ENCODE data around the gene MYO1A.

MYO1A gene

DNA sequence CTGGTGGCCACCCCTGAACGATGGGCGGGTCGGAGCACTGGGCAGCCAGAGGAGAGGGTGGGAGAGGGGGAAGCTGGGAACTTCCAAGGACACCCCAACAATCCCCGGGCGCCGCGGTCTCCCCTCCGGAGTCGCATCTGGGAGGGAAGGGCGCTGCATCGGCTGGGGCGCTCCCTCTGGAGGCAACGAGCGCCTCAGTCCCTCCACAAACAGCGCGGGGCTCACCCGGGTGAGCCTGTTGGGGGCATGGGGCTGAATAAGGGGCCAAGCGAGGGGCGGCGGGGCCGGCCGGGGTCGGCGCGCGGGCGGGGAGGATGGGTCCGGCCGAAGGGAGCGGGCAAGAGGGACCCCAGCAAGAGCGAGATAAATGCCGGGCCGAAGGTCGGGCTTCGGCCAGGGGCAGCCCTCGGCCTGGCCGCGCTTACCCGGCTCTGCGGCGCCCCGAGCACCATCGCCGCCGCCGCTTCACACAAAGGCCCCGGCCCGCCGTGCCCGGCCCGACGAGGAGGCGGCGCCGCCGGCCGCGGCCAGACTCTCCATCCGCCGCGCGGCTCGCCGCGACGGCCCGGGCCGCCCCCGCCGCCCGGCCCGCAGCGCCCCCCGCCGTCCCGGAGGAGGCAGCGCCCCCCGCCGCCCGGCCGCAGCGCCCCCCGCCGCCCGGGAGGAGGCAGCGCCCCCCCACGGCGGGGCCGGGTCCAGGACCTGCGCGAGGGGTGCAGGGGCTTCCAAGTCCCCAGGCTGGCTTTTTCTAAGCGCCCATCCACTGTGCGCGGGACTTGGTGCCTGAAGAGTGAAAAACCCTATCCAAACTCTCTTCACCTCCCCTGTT lies 43.7 kb downstream of the MYO1A start, which contains the start of gene ZBTB39:
ZBTB39 (minus strand) TSS at position 567 of the 829 bp plus-strand sequence. CDS start 1,629 bp downstream, outside the sequence.
- Histone ChIP-seq H3K9me3 (ENCODE audit: insufficient read depth, low read length, severe bottlenecking) (no peaks in the 10 kb centered on the region), H3K27ac (ENCODE audit: low read length) (peak within 1 kb of the TSS; percentile 27)
- DNase-seq = peak; percentile 73

DNA sequence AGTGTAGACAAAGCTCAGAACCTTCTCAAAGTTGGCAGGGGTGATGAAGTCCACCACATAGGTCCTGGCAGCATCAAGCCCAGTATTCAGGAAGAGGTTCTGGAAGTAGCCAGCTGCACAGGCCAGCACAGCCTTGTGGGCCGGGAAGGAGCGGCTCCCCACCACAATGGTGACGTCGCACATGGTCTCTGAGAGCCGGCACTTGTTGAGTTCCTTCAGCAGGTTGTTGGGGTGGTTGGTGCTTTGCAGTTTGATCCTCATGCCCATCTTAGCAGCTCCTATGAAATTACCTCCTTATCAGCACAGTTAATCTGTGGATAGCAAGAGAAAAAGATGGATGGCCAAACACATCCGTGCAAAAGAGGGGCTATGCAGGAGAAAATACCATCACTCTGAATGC lies 45.3 kb downstream of the MYO1A start:
- peaks cover 23% of the 10 kb centered on the region for H3K4me1 ChIP-seq (ENCODE audit: insufficient read depth, low read length)
- H3K79me2 ChIP-seq (ENCODE audit: insufficient read depth, low read length) = peaks cover 64% of the 10 kb centered on the region
- H4K20me1 ChIP-seq (ENCODE audit: insufficient read depth, low read length) = peaks cover 49% of the 10 kb centered on the region
- peak overlapping the region in 1 of 2 experiments; percentile 66; a peak in 1 of 4 replicates for H3K4me3 ChIP-seq (ENCODE audit: low read depth in 1 of 2, low read length in 2 of 2)
- peaks cover 50% of the 10 kb centered on the region for H3K36me3 ChIP-seq (ENCODE audit: insufficient read depth, low read length)
- no peak overlapping the region for H3K27ac ChIP-seq (ENCODE audit: low read length)
- DNase-seq (no peak), ATAC-seq (ENCODE audit: insufficient read depth, low read depth) (no peak)
- peak overlapping the region; percentile 68; the same call in 1 of the 2 replicates for H3K9ac ChIP-seq (ENCODE audit: low read depth, low read length)
- H2AFZ ChIP-seq (ENCODE audit: low read depth, low read length) = no peak overlapping the region
- H3K27me3 ChIP-seq (ENCODE audit: insufficient read depth, low read length, poor library complexity) = no peaks in the 10 kb centered on the region
- H3K9me3 ChIP-seq (ENCODE audit: insufficient read depth, low read length, severe bottlenecking) = no peaks in the 10 kb centered on the region
- H3K4me2 ChIP-seq (ENCODE audit: insufficient read depth, low read length) = peak overlapping the region; percentile 83
- TF ChIP-seq, protein P1, sequence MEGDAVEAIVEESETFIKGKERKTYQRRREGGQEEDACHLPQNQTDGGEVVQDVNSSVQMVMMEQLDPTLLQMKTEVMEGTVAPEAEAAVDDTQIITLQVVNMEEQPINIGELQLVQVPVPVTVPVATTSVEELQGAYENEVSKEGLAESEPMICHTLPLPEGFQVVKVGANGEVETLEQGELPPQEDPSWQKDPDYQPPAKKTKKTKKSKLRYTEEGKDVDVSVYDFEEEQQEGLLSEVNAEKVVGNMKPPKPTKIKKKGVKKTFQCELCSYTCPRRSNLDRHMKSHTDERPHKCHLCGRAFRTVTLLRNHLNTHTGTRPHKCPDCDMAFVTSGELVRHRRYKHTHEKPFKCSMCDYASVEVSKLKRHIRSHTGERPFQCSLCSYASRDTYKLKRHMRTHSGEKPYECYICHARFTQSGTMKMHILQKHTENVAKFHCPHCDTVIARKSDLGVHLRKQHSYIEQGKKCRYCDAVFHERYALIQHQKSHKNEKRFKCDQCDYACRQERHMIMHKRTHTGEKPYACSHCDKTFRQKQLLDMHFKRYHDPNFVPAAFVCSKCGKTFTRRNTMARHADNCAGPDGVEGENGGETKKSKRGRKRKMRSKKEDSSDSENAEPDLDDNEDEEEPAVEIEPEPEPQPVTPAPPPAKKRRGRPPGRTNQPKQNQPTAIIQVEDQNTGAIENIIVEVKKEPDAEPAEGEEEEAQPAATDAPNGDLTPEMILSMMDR (IDR thresholded peaks at IDR 0.05; ENCODE audit: borderline replicate concordance, extremely low read depth, low read length, poor library complexity, severe bottlenecking) = no peak
- no peak for TF ChIP-seq EZH2 (IDR thresholded peaks at IDR 0.05; ENCODE audit: borderline replicate concordance, low read depth, low read length, severe bottlenecking)

More for the DNA sequence above, 43.7 kb downstream of the MYO1A start, which contains the start of gene ZBTB39:
- Histone ChIP-seq H3K27me3 (ENCODE audit: insufficient read depth, low read length, poor library complexity) (no peaks in the 10 kb centered on the region), H3K4me1 (ENCODE audit: insufficient read depth, low read length) (peaks cover 23% of the 10 kb centered on the region), H3K9ac (ENCODE audit: low read depth, low read length) (peak within 1 kb of the TSS; percentile 68), H3K36me3 (ENCODE audit: insufficient read depth, low read length) (peaks cover 37% of the 10 kb centered on the region), H3K79me2 (ENCODE audit: insufficient read depth, low read length) (peaks cover 50% of the 10 kb centered on the region), H3K4me2 (ENCODE audit: insufficient read depth, low read length) (peak within 1 kb of the TSS; percentile 83), H2AFZ (ENCODE audit: low read depth, low read length) (peak within 1 kb of the TSS; percentile 64), H3K4me3 (ENCODE audit: low read depth in 1 of 2, low read length in 2 of 2) (peak within 1 kb of the TSS; percentile 66 to 86), H4K20me1 (ENCODE audit: insufficient read depth, low read length) (peaks cover 35% of the 10 kb centered on the region)
- ATAC-seq (ENCODE audit: insufficient read depth, low read depth) = peak; percentile 76
- TF ChIP-seq EZH2 (IDR thresholded peaks at IDR 0.05; ENCODE audit: borderline replicate concordance, low read depth, low read length, severe bottlenecking) = no peak
- TF ChIP-seq, protein P1 (IDR thresholded peaks at IDR 0.05; ENCODE audit: borderline replicate concordance, extremely low read depth, low read length, poor library complexity, severe bottlenecking) = peak; percentile 66

DNA sequence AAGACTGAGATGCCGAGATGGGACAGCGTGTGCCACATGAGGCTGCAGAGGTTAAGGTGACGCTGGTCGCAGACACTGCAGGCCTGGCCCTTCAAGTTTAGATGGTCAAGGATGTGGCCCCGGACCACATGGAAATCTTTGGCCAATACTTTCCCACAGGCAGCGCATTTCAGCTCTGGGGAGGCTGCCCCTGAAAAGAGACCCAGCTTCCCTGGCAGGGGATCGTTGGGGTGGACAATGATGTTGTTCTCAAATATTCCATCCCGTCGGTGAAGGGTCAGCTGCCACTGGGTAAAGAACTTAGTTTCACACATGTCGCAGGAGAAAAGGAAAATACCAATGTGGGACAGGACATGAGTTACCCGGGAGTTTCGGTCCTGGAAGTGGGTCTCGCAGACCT lies 46.5 kb downstream of the MYO1A start:
- Histone ChIP-seq H2AFZ (ENCODE audit: low read depth, low read length) (no peak overlapping the region), H3K4me3 (ENCODE audit: low read depth in 1 of 2, low read length in 2 of 2) (no peak overlapping the region), H3K9me3 (ENCODE audit: insufficient read depth, low read length, severe bottlenecking) (no peaks in the 10 kb centered on the region), H4K20me1 (ENCODE audit: insufficient read depth, low read length) (peaks cover 51% of the 10 kb centered on the region), H3K4me1 (ENCODE audit: insufficient read depth, low read length) (peaks cover 23% of the 10 kb centered on the region), H3K79me2 (ENCODE audit: insufficient read depth, low read length) (peaks cover 65% of the 10 kb centered on the region), H3K27me3 (ENCODE audit: insufficient read depth, low read length, poor library complexity) (no peaks in the 10 kb centered on the region), H3K36me3 (ENCODE audit: insufficient read depth, low read length) (peaks cover 50% of the 10 kb centered on the region), H3K4me2 (ENCODE audit: insufficient read depth, low read length) (no peak overlapping the region), H3K9ac (ENCODE audit: low read depth, low read length) (no peak overlapping the region), H3K27ac (ENCODE audit: low read length) (no peak overlapping the region)
- ATAC-seq (ENCODE audit: insufficient read depth, low read depth) (no peak), DNase-seq (no peak)
- TF ChIP-seq, protein P1 (IDR thresholded peaks at IDR 0.05; ENCODE audit: borderline replicate concordance, extremely low read depth, low read length, poor library complexity, severe bottlenecking) = no peak
- TF ChIP-seq EZH2 (IDR thresholded peaks at IDR 0.05; ENCODE audit: borderline replicate concordance, low read depth, low read length, severe bottlenecking) = no peak

Measured in DND-41 (cell line).